Activated CD4-positive, alpha-beta T cell treated with anti-CD3 and anti-CD28 coated beads for 4 hours (primary cell): ENCODE results near the gene ZNF507.

Experiments used
- DNase-seq, 2 donors: peaks; one replicate each; pipeline ENCODE4 v3.0.0-alpha.2; 2020

ZNF507 gene

GRCh38 chr19:32339988-32340874 is 5.2 kb upstream of the ZNF507 start:
- DNase-seq, result peak; percentile 15 to 33

GRCh38 chr19:32342695-32343094 is 2.7 kb upstream of the ZNF507 start:
- DNase-seq, result no peak

- DNase-seq, result no peak
Observed at GRCh38 chr19:32343550-32344262, 1.7 kb upstream of the ZNF507 start.

- no peak for DNase-seq
Observed at GRCh38 chr19:32346901-32347300, 1.5 kb downstream of the ZNF507 start.

- DNase-seq, result no peak
Observed at GRCh38 chr19:32347573-32347972, 2.2 kb downstream of the ZNF507 start.

DNA sequence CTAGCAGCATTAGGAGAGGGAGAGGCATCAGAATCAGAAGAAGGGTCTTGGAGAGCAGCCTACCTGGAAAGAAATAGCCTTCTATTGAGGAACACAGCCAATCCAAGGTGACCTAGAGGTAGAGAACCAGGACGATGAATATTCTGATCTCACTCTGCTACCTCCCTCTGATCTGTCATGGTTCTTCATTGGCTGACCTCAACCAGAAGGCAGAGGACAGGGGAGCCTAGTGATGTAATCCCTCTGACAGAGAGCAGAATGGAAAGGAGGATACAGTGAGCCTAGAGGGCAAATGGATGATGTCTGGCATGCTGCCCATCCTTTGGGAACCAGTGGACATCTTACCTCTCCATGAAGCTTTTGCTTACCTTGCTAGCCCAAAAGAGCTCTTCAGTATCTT is 3.6 kb downstream of the ZNF507 start:
- no peak for DNase-seq

DNA sequence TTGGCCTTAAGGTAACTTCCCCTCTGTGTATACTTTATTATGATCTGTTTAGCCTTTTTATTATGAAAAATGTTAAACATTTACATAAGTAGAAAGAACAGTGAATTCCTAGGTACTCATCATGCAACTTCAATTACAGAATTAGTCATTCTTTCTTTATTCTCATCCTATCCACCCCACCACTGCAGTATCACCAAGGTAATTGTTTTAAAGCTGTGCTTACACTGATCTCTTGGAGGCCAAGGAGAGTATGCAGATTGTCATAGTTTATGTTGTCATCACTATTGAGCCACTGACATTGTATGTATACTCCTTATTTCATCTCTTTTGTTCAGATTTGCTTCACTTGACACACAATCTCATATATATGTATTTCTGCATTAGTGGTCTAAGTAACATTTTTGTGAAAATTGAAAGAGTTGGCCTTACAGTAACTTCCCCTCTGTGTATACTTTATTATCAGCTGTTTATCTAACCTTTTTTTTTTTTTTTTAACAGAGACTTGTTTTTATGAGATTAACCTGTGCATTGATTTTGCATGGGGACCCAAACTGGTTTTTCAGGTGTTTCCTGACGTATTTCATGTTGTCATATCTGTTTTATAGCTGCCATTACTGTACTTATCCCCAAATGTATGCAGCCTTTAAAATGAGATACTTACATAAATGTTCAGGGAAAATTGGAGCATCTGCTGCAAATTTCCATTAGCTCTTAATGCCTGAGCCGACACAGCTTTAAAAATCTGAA is 4.5 kb downstream of the ZNF507 start:
- no peak for DNase-seq

DNA sequence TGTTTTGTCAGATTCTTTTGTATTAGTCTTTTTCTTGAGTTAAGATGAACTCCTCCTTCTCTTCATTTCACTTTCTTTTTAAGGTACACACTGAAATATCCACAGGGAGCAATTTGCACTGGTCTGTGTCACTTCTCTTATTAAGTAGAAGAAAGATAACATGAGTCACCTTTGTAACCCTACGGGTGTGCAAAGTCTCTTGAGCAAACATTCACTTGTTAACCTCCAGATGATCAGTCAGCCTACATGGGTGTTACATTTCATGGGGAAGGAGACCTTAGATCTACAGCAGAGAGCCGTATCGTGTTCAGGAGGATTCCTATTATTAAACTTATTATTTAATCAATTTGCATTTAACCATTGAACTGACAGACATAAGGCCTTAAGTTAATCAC is 5.1 kb downstream of the ZNF507 start:
- DNase-seq, result no peak

GRCh38 chr19:32350987-32351348 is 5.6 kb downstream of the ZNF507 start:
- no peak for DNase-seq

DNA sequence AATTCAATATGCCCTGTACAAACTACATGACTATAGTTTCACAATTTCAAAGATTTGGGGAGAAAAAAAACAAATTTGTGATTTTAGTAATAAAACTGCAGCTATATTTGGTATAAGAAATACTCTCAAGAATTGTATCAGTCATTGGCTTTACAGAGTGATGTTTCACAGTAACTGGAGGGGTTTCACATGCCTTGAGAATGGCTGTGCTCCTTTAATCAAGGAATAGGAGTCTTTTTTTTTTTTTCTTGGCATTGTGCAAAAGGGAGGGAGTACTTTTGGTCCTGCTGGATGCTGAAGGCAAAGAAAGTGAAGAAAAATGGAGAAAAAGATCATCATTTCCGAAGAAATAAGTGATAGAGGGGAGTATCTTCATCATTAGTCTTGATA is 6.8 kb downstream of the ZNF507 start:
- no peak for DNase-seq

- no peak for DNase-seq
Observed at GRCh38 chr19:32354345-32354744, 8.9 kb downstream of the ZNF507 start.

GRCh38 chr19:32355309-32355708 is 9.9 kb downstream of the ZNF507 start:
- DNase-seq, result no peak

- no peak for DNase-seq
Observed at GRCh38 chr19:32357720-32358119, 12.3 kb downstream of the ZNF507 start.

DNA sequence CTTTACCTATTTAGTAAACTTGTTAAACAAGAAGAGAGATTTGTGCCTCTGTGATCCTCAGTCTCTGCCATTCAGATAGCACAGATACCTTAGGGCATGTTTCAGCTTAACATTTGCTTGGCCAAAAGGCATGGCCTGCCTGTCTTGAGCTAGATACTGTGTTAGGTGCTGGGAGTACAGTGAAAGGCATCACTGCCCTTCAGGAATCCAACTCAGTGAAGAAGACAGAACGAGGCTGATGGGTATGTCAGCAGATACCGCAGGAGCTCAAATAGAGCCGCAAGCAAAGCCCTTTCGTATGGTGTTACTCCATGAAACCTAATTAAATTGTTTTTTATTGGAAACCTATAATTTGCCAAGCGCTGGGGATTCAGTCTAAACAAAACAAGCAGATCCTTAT is 12.9 kb downstream of the ZNF507 start:
- no peak for DNase-seq

- DNase-seq, result no peak
Observed at GRCh38 chr19:32359581-32359980, 14.2 kb downstream of the ZNF507 start.

DNA sequence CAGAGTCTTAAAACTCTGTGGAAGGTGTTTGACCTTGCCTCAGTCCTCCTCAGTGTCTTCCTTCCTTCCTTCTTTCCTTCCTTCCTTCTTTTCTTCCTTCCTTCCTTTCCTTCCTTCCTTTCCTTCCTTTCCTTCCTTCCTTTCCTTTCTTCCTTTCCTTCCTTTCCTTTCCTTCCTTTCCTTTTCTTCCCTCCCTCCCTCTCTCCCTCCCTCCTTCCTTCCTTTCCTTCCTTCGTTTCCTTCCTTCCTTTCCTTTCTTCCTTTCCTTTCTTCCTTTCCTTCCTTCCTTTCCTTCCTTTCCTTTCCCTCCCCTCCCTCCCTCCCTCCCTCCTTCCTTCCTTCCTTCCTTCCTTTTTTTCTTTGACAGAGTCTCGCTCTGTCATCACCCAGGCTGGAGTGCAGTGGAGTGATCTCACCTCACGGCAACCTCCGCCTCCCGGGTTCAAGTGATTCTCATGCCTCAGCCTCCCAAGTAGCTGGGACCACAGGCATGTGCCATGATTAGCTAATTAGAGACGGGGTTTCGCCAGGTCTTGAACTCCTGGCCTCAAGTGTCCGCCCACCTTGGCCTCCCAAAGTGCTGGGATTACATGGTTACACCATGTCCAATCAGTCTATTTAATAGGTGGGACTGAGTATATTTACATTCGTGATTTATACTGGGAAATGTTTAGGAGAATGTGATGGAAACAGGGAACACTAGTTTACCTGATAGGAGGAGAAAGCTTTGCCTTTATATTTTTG is 16.3 kb downstream of the ZNF507 start:
- DNase-seq, result no peak

DNA sequence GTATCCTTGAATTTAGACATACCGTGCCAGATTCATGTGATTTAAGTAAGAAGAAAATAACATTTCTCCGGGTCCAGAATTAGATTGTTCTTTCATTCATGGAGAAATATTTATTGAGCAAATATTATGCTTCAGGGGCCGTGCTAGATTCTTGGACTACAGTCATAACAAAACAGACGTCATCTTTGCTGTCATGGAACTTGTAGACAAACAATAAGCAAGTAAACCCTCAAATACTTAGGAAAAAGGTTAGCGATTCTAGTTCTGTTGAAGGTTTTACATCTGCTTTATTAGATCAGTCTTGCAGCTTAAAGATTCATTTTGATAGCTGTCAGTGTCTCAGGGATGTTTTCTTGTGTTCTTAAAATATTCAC is 16.9 kb downstream of the ZNF507 start:
- DNase-seq, result no peak

DNA sequence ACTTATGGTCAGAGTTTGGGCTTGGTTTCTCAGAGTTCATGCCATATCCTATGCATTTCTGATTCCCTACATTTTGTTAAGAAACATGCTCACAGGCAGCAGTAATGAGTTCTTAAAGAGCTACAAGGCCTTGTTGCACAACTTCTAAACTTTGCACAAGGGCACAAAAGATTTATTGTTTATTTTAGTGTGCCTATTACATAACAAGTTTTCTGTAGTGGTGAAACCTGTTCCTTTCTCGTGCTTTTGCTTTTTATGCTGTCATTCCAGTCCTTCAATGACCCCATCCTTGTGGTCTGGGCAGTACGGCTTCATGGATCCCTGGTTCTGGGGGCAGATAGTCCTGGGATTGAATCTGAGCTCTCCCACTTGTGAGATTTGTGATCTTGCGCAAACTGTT is 17.8 kb downstream of the ZNF507 start:
- DNase-seq, result no peak

DNA sequence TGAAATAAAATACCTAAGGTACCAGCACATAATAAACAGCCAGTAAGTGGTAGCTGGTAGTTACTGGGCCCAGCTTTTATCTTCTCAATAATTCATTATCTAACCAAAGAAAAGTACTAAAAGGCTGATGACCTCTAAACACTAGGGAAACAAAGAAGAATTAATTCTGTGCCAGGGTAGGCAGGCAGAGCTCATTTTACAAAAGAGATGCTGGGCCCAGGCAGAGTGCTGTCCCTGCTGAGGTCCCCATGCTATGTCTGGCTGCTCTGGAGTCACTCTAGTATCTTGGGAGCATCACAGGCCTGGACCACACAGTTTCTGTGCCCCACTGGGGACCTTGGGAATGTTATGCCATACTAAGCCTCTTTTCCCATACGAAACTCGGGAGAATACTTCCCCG is 18.2 kb downstream of the ZNF507 start:
- no peak for DNase-seq

DNA sequence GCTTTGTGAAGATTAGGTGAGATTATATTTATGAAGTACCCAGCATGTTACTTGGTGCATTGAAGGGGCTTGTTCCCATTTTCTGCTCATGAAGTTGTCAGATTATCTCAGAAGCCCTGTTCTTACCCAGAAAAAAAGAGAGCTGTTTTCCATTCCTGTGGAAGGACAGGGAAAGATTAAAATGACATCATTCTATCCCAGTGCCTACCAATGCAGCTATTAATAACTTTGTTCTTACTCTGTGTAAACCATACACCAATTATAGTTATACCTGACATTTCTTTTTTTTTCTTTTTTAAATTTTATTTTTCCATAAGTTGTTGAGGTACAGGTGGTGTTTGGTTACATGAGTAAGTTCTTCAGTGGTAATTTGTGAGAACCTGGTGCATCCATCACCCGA is 18.6 kb downstream of the ZNF507 start:
- DNase-seq, result no peak

- no peak for DNase-seq
Observed at GRCh38 chr19:32367063-32367462, 21.7 kb downstream of the ZNF507 start.

DNA sequence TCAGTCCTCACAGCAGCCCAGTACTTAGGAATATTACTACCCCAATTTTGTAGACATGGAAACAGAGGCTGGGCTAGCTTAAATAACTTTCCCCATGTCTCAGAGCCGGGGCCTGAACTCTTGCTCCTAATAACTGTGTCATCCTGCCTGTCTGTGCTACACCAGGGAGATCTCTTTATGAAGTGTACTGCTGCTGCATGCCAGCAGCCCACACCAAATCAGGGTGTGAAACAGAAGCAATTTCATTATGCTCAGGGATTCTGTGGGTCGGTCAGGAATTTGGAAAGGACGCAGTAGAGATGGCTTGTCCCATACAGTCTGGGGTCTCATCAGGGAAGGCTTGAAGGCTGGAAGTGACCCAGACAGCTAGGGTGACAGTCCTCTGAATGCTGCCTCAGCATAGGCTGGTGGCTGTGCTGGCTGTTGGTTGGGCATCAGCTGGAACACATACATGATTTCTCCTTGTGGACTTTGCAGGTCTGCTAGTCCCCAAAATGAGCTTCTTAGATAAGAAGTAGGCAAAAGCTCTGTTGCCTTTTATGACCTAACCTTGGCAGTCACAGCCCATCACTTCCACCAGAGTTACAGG is 22.6 kb downstream of the ZNF507 start:
- no peak for DNase-seq

- DNase-seq, result no peak
Observed at GRCh38 chr19:32368787-32369186, 23.4 kb downstream of the ZNF507 start.
